ENCODE results near the gene CCDC134. TPM values are rescaled to one million over a fixed set of nuclear protein-coding genes. Genes with fewer than 3 reads are reported as not detected.

CCDC134 gene
- total and polyA plus RNA-seq, 3 experiments from 2014 or later: 5.5 to 19.9 (median 17.9) TPM

GRCh38 chr22:41768430-41768829, 32.0 kb upstream of the CCDC134 start:
- no peak overlapping the region for H3K27ac ChIP-seq (ENCODE audit: low read depth, low read length)
- no peaks in the 10 kb centered on the region for H3K9me3 ChIP-seq (ENCODE audit: low read length)
- ChIA-PET CTCF (no interaction called here), POLR2A (no interaction called here)
- H3K36me3 Mint-ChIP-seq: peaks cover 0 to 4% (median 0%) of the 10 kb centered on the region in 3 donors
- no peaks in the 10 kb centered on the region for H3K36me3 ChIP-seq (ENCODE audit: insufficient read depth, low read length)
- no peak for DNase-seq
- no peaks in the 10 kb centered on the region for H3K27me3 ChIP-seq (ENCODE audit: insufficient read depth, low read length, poor library complexity, severe bottlenecking)
- H3K9me3 Mint-ChIP-seq: no peaks in the 10 kb centered on the region
- no peak overlapping the region for H3K27ac Mint-ChIP-seq
- no peak overlapping the region for H3K4me3 Mint-ChIP-seq
- no peaks in the 10 kb centered on the region for H3K4me1 ChIP-seq (ENCODE audit: insufficient read depth, low read length)
- H3K27me3 Mint-ChIP-seq: peaks cover 1 to 3% of the 10 kb centered on the region in 2 donors
- H3K4me1 Mint-ChIP-seq: no peaks in the 10 kb centered on the region
- H3K4me3 ChIP-seq (ENCODE audit: low read length): no peak overlapping the region

GRCh38 chr22:41770715-41771468, 29.6 kb upstream of the CCDC134 start:
- Mint-ChIP-seq H3K4me3 (no peak overlapping the region), H3K4me1 (no peaks in the 10 kb centered on the region), H3K27ac (no peak overlapping the region), H3K9me3 (no peaks in the 10 kb centered on the region), H3K36me3 (peaks cover 0 to 4% (median 0%) of the 10 kb centered on the region in 3 donors), H3K27me3 (peaks cover 1 to 3% of the 10 kb centered on the region in 2 donors)
- Histone ChIP-seq H3K4me1 (ENCODE audit: insufficient read depth, low read length) (no peaks in the 10 kb centered on the region), H3K4me3 (ENCODE audit: low read length) (no peak overlapping the region), H3K27me3 (ENCODE audit: insufficient read depth, low read length, poor library complexity, severe bottlenecking) (no peaks in the 10 kb centered on the region), H3K27ac (ENCODE audit: low read depth, low read length) (no peak overlapping the region), H3K36me3 (ENCODE audit: insufficient read depth, low read length) (no peaks in the 10 kb centered on the region), H3K9me3 (ENCODE audit: low read length) (no peaks in the 10 kb centered on the region)
- CTCF ChIA-PET: interaction anchor here (0.6 kb wide), 1 partner anchor 1587 kb away, joined by 3 read pairs; no protein-coding TSS in a partner anchor
- POLR2A ChIA-PET: interaction anchor here (1.5 kb wide), 1 partner anchor 10 kb away, joined by 4 read pairs; no protein-coding TSS in a partner anchor
- no peak for DNase-seq

- Mint-ChIP-seq H3K9me3 (no peaks in the 10 kb centered on the region), H3K27ac (no peak overlapping the region), H3K27me3 (peaks cover 1 to 3% of the 10 kb centered on the region in 2 donors), H3K4me3 (no peak overlapping the region), H3K4me1 (no peaks in the 10 kb centered on the region), H3K36me3 (peaks cover 0 to 4% (median 0%) of the 10 kb centered on the region in 3 donors)
- ChIA-PET POLR2A (interaction anchor here (0.7 kb wide), 2 partner anchors 9 to 15 kb away, joined by 3 to 4 read pairs; no protein-coding TSS in a partner anchor), CTCF (no interaction called here)
- Histone ChIP-seq H3K9me3 (ENCODE audit: low read length) (no peaks in the 10 kb centered on the region), H3K4me1 (ENCODE audit: insufficient read depth, low read length) (no peaks in the 10 kb centered on the region), H3K4me3 (ENCODE audit: low read length) (no peak overlapping the region), H3K27me3 (ENCODE audit: insufficient read depth, low read length, poor library complexity, severe bottlenecking) (no peaks in the 10 kb centered on the region), H3K27ac (ENCODE audit: low read depth, low read length) (no peak overlapping the region), H3K36me3 (ENCODE audit: insufficient read depth, low read length) (no peaks in the 10 kb centered on the region)
- DNase-seq: no peak
These were observed 28.3 kb upstream of the CCDC134 start for GRCh38 chr22:41772198-41772597.

GRCh38 chr22:41772645-41773044, 27.8 kb upstream of the CCDC134 start:
- Mint-ChIP-seq H3K4me1 (no peaks in the 10 kb centered on the region), H3K36me3 (peaks cover 0 to 4% (median 0%) of the 10 kb centered on the region in 3 donors), H3K9me3 (no peaks in the 10 kb centered on the region), H3K27me3 (peaks cover 1 to 3% of the 10 kb centered on the region in 2 donors), H3K4me3 (no peak overlapping the region), H3K27ac (peak overlapping the region in 1 of 8 donors; percentile 23)
- Histone ChIP-seq H3K4me3 (ENCODE audit: low read length) (no peak overlapping the region), H3K27me3 (ENCODE audit: insufficient read depth, low read length, poor library complexity, severe bottlenecking) (no peaks in the 10 kb centered on the region), H3K4me1 (ENCODE audit: insufficient read depth, low read length) (no peaks in the 10 kb centered on the region), H3K9me3 (ENCODE audit: low read length) (no peaks in the 10 kb centered on the region), H3K36me3 (ENCODE audit: insufficient read depth, low read length) (no peaks in the 10 kb centered on the region), H3K27ac (ENCODE audit: low read depth, low read length) (no peak overlapping the region)
- POLR2A ChIA-PET: interaction anchor here (0.6 to 1.0 kb wide), 5 partner anchors 9 to 32 kb away, joined by 3 to 5 read pairs (median 3); partner anchors contain the start of gene CCDC134
- CTCF ChIA-PET: interaction anchor here (0.6 kb wide), 1 partner anchor 34 kb away, joined by 3 read pairs; no protein-coding TSS in a partner anchor
- DNase-seq: no peak

GRCh38 chr22:41775338-41775737, 25.1 kb upstream of the CCDC134 start:
- no peaks in the 10 kb centered on the region for H3K9me3 Mint-ChIP-seq

GRCh38 chr22:41775976-41776375, 24.5 kb upstream of the CCDC134 start:
- H3K27me3 ChIP-seq (ENCODE audit: insufficient read depth, low read length, poor library complexity, severe bottlenecking): no peaks in the 10 kb centered on the region
- Mint-ChIP-seq H3K27me3 (no peaks in the 10 kb centered on the region), H3K36me3 (peaks cover 0 to 4% (median 0%) of the 10 kb centered on the region in 3 donors), H3K9me3 (no peaks in the 10 kb centered on the region), H3K4me3 (no peak overlapping the region), H3K27ac (peak overlapping the region in 1 of 8 donors; percentile 28), H3K4me1 (peaks cover 12 to 18% (median 15%) of the 10 kb centered on the region in 3 donors)
- no peaks in the 10 kb centered on the region for H3K9me3 ChIP-seq (ENCODE audit: low read length)
- no peaks in the 10 kb centered on the region for H3K36me3 ChIP-seq (ENCODE audit: insufficient read depth, low read length)
- H3K4me1 ChIP-seq (ENCODE audit: insufficient read depth, low read length): peaks cover 18% of the 10 kb centered on the region
- no peak overlapping the region for H3K4me3 ChIP-seq (ENCODE audit: low read length)
- POLR2A ChIA-PET: no interaction called here
- CTCF ChIA-PET: interaction anchor here (1.2 to 1.9 kb wide), 2 partner anchors 24 to 668 kb away, joined by 3 to 8 read pairs; partner anchors contain the start of gene CCDC134
- H3K27ac ChIP-seq (ENCODE audit: low read depth, low read length): no peak overlapping the region
- no peak for DNase-seq

More at GRCh38 chr22:41775338-41775737, 25.1 kb upstream of the CCDC134 start:
- H3K9me3 ChIP-seq (ENCODE audit: low read length): no peaks in the 10 kb centered on the region
- POLR2A ChIA-PET: no interaction called here
- Mint-ChIP-seq H3K27me3 (peaks cover 0 to 1% of the 10 kb centered on the region in 2 donors), H3K4me3 (no peak overlapping the region), H3K4me1 (peaks cover 7 to 11% (median 8%) of the 10 kb centered on the region in 3 donors), H3K27ac (no peak overlapping the region), H3K36me3 (peaks cover 0 to 4% (median 0%) of the 10 kb centered on the region in 3 donors)
- no peak overlapping the region for H3K27ac ChIP-seq (ENCODE audit: low read depth, low read length)
- H3K27me3 ChIP-seq (ENCODE audit: insufficient read depth, low read length, poor library complexity, severe bottlenecking): no peaks in the 10 kb centered on the region
- no peaks in the 10 kb centered on the region for H3K36me3 ChIP-seq (ENCODE audit: insufficient read depth, low read length)
- peaks cover 11% of the 10 kb centered on the region for H3K4me1 ChIP-seq (ENCODE audit: insufficient read depth, low read length)
- DNase-seq: no peak
- CTCF ChIA-PET: interaction anchor here (0.7 to 1.9 kb wide), 3 partner anchors 25 to 108 kb away, joined by 3 to 8 read pairs (median 3); partner anchors contain the start of gene CCDC134
- H3K4me3 ChIP-seq (ENCODE audit: low read length): no peak overlapping the region

GRCh38 chr22:41776381-41776780, 24.1 kb upstream of the CCDC134 start:
- peaks cover 19% of the 10 kb centered on the region for H3K4me1 ChIP-seq (ENCODE audit: insufficient read depth, low read length)
- CTCF ChIA-PET: interaction anchor here (1.2 to 1.9 kb wide), 3 partner anchors 24 to 667 kb away, joined by 3 to 8 read pairs (median 3); partner anchors contain the start of gene CCDC134
- no peaks in the 10 kb centered on the region for H3K36me3 ChIP-seq (ENCODE audit: insufficient read depth, low read length)
- POLR2A ChIA-PET: interaction anchor here (0.7 kb wide), 1 partner anchor 43 kb away, joined by 4 read pairs; no protein-coding TSS in a partner anchor
- Mint-ChIP-seq H3K9me3 (no peaks in the 10 kb centered on the region), H3K27ac (peak overlapping the region in 3 of 8 donors; percentile 28 to 47 (median 29)), H3K4me3 (no peak overlapping the region), H3K4me1 (peaks cover 16 to 22% (median 18%) of the 10 kb centered on the region in 3 donors), H3K27me3 (no peaks in the 10 kb centered on the region), H3K36me3 (peaks cover 0 to 4% (median under 1%) of the 10 kb centered on the region in 3 donors)
- H3K4me3 ChIP-seq (ENCODE audit: low read length): no peak overlapping the region
- no peak overlapping the region for H3K27ac ChIP-seq (ENCODE audit: low read depth, low read length)
- H3K27me3 ChIP-seq (ENCODE audit: insufficient read depth, low read length, poor library complexity, severe bottlenecking): no peaks in the 10 kb centered on the region
- no peak for DNase-seq
- H3K9me3 ChIP-seq (ENCODE audit: low read length): no peaks in the 10 kb centered on the region
